Fibroblast of lung (primary cell): ENCODE results near the gene CNBD2. TPM values are rescaled to one million over a fixed set of nuclear protein-coding genes. Genes with fewer than 3 reads are reported as not detected.

Experiments used
- DNase-seq, 2 donors: peaks; one replicate each; pipeline versions ENCODE4 v3.0.0 to v3.0.0-alpha.2; 2010; ENCODE audit warnings: low read depth in 2 of 2
- H2AFZ ChIP-seq: 2 replicates; pipeline ENCODE4 v1.5.1; 2012; ENCODE audit warnings: low read length, control low read depth, inconsistent platforms
- H3K27ac ChIP-seq: 2 replicates; pipeline ENCODE4 v1.5.1; 2011; ENCODE audit warnings: low read length, control low read depth; ENCODE audit not compliant: insufficient read depth
- H3K27me3 ChIP-seq: 2 replicates; pipeline ENCODE4 v1.5.1; 2011; ENCODE audit warnings: mild to moderate bottlenecking, low read length; ENCODE audit not compliant: control insufficient read depth, insufficient read depth
- H3K36me3 ChIP-seq: 2 replicates; pipeline ENCODE4 v1.5.1; 2011; ENCODE audit warnings: low read length; ENCODE audit not compliant: control insufficient read depth, insufficient read depth
- H3K4me1 ChIP-seq: 2 replicates; pipeline ENCODE4 v1.5.1; 2011; ENCODE audit warnings: low read length; ENCODE audit not compliant: control insufficient read depth, insufficient read depth; ENCODE audit errors: extremely low read depth
- H3K4me2 ChIP-seq: 2 replicates; pipeline ENCODE4 v1.5.1; 2011; ENCODE audit warnings: low read length, control low read depth; ENCODE audit not compliant: insufficient read depth; ENCODE audit errors: extremely low read depth
- H3K4me3 ChIP-seq, 4 experiments: fragments of 200-600 bp in 1 of 4; sonication (generic) in 1 of 4; replicated peaks in 1 of 4; 2 replicates each; pipeline ENCODE4 v1.5.1; 2011 to 2016; ENCODE audit warnings: low read length in 4 of 4, low read depth in 3 of 4, mild to moderate bottlenecking in 3 of 4, control low read depth in 2 of 4, inconsistent platforms in 1 of 4, mixed read lengths in 1 of 4; ENCODE audit not compliant: insufficient read depth in 1 of 4; ENCODE audit errors: control extremely low read depth in 1 of 4
- H3K79me2 ChIP-seq: 2 replicates; pipeline ENCODE4 v1.5.1; 2012; ENCODE audit warnings: mild to moderate bottlenecking, low read length, inconsistent platforms; ENCODE audit not compliant: control insufficient read depth, insufficient read depth
- H3K9ac ChIP-seq: 2 replicates; pipeline ENCODE4 v1.5.1; 2011; ENCODE audit warnings: mild to moderate bottlenecking, low read length, control low read depth; ENCODE audit not compliant: insufficient read depth
- H3K9me3 ChIP-seq: 2 replicates; pipeline ENCODE4 v1.5.1; 2012; ENCODE audit warnings: low read depth, low read length; ENCODE audit not compliant: control insufficient read depth, insufficient read depth
- H4K20me1 ChIP-seq: 2 replicates; pipeline ENCODE4 v1.5.1; 2011; ENCODE audit warnings: low read length; ENCODE audit not compliant: control insufficient read depth, insufficient read depth; ENCODE audit errors: extremely low read depth
- EZH2 ChIP-seq: IDR thresholded peaks from 2 replicates; pipeline ENCODE4 v1.5.1; 2012; ENCODE audit warnings: low read length, control low read depth, mild to moderate bottlenecking; ENCODE audit errors: missing control alignments
- polyA plus RNA-seq, 2 donors: library from polyadenylated mRNA; depleted of rRNA in 1 of 2; stranded (reverse) in 1 of 2; unstranded in 1 of 2; fragments of >200 nt; gene quantifications; 2 replicates each; pipeline ENCODE4 v1.2.1, GENCODE V29; 2011 to 2012; ENCODE audit warnings: missing spikeins in 1 of 2
- total RNA-seq: library from RNA; depleted of rRNA; stranded (reverse); fragments of >200 nt; gene quantifications from 2 replicates; pipeline ENCODE4 v1.2.1, GENCODE V29; 2014
- TF ChIP-seq, protein P1 (sequence below), 2 donors: IDR thresholded peaks in 1 of 2; conservative IDR thresholded peaks in 1 of 2; 1 replicate in 1 of 2; 2 replicates in 1 of 2; pipeline ENCODE4 v1.5.1; 2011 to 2012; ENCODE audit warnings: low read length in 2 of 2, control low read depth in 1 of 2, inconsistent platforms in 1 of 2, low read depth in 1 of 2, mild to moderate bottlenecking in 1 of 2

CNBD2 gene
- total and polyA plus RNA-seq, 2 donors (not counting 1 experiment from before 2014, with no cell fraction given): 1.1 to 2.6 TPM

- H3K9me3 ChIP-seq: no peaks in the 10 kb centered on the region
These were observed 41.7 kb downstream of the CNBD2 start for GRCh38 chr20:36010076-36010475.

GRCh38 chr20:36010825-36011224, 42.4 kb downstream of the CNBD2 start:
- no peak overlapping the region for H3K4me2 ChIP-seq
- H3K4me1 ChIP-seq: no peaks in the 10 kb centered on the region
- H2AFZ ChIP-seq: no peak overlapping the region
- H3K9ac ChIP-seq: no peak overlapping the region
- H3K27me3 ChIP-seq: no peaks in the 10 kb centered on the region
- H3K36me3 ChIP-seq: no peaks in the 10 kb centered on the region
- H3K79me2 ChIP-seq: no peaks in the 10 kb centered on the region
- TF ChIP-seq, protein P1, sequence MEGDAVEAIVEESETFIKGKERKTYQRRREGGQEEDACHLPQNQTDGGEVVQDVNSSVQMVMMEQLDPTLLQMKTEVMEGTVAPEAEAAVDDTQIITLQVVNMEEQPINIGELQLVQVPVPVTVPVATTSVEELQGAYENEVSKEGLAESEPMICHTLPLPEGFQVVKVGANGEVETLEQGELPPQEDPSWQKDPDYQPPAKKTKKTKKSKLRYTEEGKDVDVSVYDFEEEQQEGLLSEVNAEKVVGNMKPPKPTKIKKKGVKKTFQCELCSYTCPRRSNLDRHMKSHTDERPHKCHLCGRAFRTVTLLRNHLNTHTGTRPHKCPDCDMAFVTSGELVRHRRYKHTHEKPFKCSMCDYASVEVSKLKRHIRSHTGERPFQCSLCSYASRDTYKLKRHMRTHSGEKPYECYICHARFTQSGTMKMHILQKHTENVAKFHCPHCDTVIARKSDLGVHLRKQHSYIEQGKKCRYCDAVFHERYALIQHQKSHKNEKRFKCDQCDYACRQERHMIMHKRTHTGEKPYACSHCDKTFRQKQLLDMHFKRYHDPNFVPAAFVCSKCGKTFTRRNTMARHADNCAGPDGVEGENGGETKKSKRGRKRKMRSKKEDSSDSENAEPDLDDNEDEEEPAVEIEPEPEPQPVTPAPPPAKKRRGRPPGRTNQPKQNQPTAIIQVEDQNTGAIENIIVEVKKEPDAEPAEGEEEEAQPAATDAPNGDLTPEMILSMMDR (conservative IDR thresholded peaks at IDR 0.05 in 1 of 2, IDR thresholded peaks at IDR 0.05 in 1 of 2; ENCODE audit: low read depth in 1 of 2, low read length in 2 of 2): no peak
- H3K9me3 ChIP-seq: no peaks in the 10 kb centered on the region
- no peak for DNase-seq
- H3K27ac ChIP-seq: no peak overlapping the region
- no peaks in the 10 kb centered on the region for H4K20me1 ChIP-seq
- H3K4me3 ChIP-seq: no peak overlapping the region

More at GRCh38 chr20:36010076-36010475, 41.7 kb downstream of the CNBD2 start:
- DNase-seq: no peak
- Histone ChIP-seq H3K36me3 (no peaks in the 10 kb centered on the region), H3K9ac (no peak overlapping the region), H3K79me2 (no peaks in the 10 kb centered on the region), H3K27ac (no peak overlapping the region), H3K4me2 (no peak overlapping the region), H3K27me3 (no peaks in the 10 kb centered on the region), H3K4me1 (no peaks in the 10 kb centered on the region), H2AFZ (no peak overlapping the region), H4K20me1 (no peaks in the 10 kb centered on the region), H3K4me3 (no peak overlapping the region)
- TF ChIP-seq EZH2: no peak
- TF ChIP-seq, protein P1 (conservative IDR thresholded peaks at IDR 0.05 in 1 of 2, IDR thresholded peaks at IDR 0.05 in 1 of 2; ENCODE audit: low read depth in 1 of 2, low read length in 2 of 2): no peak

GRCh38 chr20:36015806-36016403, 47.5 kb downstream of the CNBD2 start:
- TF ChIP-seq EZH2: no peak
- TF ChIP-seq, protein P1 (conservative IDR thresholded peaks at IDR 0.05 in 1 of 2, IDR thresholded peaks at IDR 0.05 in 1 of 2; ENCODE audit: low read depth in 1 of 2, low read length in 2 of 2): no peak
- Histone ChIP-seq H4K20me1 (no peaks in the 10 kb centered on the region), H2AFZ (no peak overlapping the region), H3K4me2 (no peak overlapping the region), H3K4me3 (no peak overlapping the region), H3K79me2 (no peaks in the 10 kb centered on the region), H3K27me3 (no peaks in the 10 kb centered on the region), H3K36me3 (no peaks in the 10 kb centered on the region), H3K4me1 (peaks cover 11% of the 10 kb centered on the region), H3K9me3 (no peaks in the 10 kb centered on the region), H3K9ac (no peak overlapping the region), H3K27ac (no peak overlapping the region)
- DNase-seq: no peak
